ENCODE data around the gene CSF3.

DNA sequence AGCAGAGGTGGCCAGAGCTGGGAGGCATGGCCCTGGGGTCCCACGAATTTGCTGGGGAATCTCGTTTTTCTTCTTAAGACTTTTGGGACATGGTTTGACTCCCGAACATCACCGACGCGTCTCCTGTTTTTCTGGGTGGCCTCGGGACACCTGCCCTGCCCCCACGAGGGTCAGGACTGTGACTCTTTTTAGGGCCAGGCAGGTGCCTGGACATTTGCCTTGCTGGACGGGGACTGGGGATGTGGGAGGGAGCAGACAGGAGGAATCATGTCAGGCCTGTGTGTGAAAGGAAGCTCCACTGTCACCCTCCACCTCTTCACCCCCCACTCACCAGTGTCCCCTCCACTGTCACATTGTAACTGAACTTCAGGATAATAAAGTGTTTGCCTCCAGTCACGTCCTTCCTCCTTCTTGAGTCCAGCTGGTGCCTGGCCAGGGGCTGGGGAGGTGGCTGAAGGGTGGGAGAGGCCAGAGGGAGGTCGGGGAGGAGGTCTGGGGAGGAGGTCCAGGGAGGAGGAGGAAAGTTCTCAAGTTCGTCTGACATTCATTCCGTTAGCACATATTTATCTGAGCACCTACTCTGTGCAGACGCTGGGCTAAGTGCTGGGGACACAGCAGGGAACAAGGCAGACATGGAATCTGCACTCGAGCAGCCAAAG is 2.3 kb downstream of the CSF3 start:
- TF ChIP-seq ZNF8 (CRISPR knock-in tag; IDR thresholded peaks at IDR 0.05) (no peak), ARNTL (CRISPR knock-in tag; IDR thresholded peaks at IDR 0.05; ENCODE audit: borderline replicate concordance, low read depth) (no peak), CSDC2 (CRISPR knock-in tag; IDR thresholded peaks at IDR 0.05) (no peak)

All from SK-N-SH treated with all-trans-retinoic acid at 6 μM for 48 hours (cell line).